HG03175 (cell line): Measurements from ENCODE around the gene GRM7.

Experiments used
- ATAC-seq: cut with Tn5 transposase; IDR thresholded peaks from one replicate; pipeline ENCODE4 v1.9.1; 2021; ENCODE audit warnings: mild to moderate bottlenecking, moderate library complexity; ENCODE audit not compliant: unreplicated experiment

The GRM7 gene

DNA sequence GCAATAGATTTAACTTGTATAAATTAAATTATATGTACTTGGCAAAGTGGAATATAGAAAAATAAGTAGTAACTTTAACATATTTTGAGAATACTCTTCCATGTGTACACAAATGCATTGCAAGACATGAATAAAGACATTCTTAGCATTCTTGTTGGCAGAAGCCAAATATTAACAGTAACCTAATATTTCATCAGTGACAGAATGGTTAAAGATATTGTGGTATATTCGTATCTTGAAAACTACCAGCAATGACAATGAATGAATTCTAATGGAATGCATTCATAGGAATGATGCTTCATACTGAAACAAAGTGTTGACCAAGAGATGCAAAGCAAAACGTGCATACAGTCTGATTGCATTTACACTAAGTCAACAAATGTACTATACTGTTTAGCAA lies 524.7 kb downstream of the GRM7 start:
- ATAC-seq: no peak

DNA sequence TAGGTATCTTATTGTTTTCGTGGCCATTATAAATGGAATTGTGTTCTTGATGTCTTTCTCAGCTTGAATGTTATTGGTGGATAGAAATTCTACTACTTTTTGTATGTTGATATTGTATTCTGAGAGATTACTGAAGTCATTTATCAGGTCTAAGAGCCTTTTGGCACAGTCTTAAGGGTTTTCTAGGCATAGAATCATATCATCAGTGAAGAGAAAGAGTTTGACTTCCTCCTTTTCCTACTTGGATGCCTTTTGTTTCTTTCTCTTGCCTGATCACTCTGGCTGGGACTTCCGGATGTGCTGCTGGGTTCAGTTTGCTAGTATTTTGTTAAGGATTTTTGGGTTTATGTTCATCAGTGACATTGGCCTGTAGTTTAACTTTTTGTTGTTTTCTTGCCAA lies 527.1 kb downstream of the GRM7 start:
- no peak for ATAC-seq

DNA sequence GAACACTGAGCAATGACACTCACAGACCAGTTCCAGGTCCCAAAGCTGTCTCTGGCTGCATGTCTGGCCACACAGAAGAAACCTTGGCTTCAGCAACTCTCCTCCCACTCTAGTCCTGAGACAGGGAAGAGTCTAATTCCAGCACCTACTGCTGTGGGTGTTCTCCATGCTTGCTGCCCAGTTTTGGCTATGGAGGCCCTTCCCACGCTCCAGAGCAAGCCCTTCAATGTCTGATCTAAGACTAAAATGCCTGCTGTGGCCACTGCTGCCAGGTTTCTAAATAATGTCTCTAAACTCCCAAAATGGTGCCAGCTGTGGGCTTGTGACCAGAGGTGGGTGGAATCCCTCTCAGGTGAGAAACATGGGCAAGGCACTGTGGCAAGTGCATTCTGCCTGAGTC lies 531.3 kb downstream of the GRM7 start:
- no peak for ATAC-seq

DNA sequence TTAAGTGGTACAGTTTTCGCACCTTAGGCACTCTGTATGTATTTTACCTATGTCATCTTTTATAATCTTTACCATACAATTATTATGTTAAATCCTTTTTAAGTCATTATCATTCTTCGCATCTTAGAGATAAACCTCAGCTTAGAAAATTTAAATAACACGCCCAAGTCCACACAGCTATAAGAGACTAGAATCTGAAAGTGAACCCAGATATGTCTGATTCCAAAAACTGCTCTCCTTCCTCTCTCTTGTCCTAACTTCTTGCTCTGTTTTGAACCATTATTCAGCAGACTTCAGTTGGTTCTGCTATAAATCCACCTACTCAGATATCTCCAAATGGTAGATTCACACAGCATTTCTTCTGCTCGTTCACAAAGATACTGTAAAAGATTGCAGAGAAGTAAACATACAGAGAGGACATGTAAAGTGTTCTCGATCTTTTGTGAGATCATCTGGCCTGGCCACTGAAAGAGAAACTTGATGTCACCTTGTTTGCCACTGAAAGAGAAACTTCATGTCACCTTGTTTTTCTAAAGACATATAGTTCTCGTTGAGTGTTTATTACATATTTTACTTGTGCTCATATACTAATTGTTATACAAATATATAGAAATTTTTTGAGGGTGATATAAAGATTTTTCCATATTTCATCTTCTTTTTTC lies 533.2 kb downstream of the GRM7 start:
- ATAC-seq: no peak

DNA sequence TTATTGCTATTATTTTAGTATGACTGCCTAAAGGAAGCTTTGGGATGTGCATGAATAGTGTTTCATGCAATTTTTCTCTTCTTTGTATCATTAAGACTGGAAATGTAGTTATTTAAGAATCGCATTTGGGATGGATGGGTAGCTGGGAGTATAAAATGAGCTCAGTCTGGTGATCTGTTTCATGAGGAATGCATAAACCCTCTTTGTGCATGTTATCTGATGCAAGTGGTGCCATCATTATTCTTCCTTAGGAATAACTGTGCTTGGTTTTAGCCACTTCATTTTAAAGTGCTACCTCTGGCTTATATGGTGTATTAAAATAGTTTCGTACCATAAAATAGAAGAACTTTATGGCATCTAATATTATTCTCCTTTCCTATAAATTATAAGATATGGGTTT lies 535.6 kb downstream of the GRM7 start:
- no peak for ATAC-seq

DNA sequence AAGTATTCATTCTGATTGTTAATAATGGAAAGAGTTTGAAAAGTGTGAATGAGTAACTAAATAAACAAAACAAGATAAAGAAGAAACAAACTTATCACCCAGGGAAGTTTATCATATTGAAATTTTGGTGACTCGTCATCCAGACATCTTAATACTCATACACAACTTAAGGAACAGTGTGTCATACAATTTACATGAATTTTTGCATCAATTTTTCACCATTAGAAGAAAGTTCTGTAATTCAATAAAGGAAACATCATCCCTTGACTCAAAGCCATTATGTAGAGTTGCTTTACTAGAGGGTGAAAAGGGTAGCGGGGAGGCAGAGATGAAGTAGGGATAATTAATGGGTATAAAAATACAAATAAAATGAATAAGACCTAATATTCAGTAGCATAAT lies 536.2 kb downstream of the GRM7 start:
- no peak for ATAC-seq

DNA sequence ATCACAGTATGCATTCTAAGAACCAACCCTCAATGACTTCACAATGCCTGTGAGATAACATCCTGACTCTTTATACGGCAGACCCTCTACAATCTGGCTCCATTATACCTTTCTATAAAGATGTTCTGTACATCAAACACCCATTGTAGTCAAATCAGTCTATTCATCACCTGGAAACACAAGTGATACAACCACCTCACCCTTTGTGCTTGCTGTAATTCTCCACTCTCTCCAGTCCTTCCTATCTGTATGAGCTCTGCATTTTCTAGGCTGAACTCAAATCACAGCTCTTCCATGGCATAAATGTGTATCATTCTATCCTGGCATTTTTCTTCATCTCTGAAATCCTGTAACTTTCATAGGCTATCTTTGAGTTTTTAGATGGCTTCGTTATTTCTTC lies 539.4 kb downstream of the GRM7 start:
- ATAC-seq: no peak

DNA sequence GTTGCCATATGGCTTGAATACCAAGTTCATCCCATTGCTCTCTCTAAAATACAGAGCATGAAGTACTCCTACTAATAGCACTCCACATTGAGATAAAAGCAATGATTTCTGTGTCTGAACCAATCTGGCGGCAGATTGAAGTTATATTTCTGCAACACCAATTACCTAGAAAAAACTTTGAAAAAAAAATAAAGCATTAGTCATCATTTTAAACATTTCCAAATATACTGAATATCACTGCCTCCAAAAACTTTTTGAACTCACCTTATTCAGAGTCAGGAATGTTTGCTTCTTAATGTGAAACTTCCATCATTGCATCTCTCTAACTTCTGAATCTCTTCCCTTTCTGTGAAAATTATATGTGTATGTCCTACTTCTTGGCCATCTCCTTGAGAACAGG lies 540.5 kb downstream of the GRM7 start:
- no peak for ATAC-seq

DNA sequence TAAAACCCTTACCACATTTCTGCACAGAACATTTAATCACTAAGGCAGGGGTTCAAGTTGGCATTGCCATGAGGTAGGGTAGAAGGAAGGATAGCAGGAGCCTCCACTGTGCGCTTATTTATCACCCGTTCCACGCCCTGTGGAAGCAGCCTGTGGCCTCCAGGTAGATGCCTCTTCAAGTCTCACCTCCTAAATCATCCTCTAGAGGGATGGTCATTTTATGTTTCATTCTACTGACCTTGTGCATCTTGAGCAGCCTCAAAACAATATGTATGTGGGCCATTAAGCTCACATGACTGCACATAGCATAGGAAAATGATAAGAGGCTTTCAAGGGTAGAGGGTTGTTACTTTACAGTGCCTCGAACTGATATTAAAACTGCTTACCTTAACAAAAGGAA lies 546.2 kb downstream of the GRM7 start:
- no peak for ATAC-seq

DNA sequence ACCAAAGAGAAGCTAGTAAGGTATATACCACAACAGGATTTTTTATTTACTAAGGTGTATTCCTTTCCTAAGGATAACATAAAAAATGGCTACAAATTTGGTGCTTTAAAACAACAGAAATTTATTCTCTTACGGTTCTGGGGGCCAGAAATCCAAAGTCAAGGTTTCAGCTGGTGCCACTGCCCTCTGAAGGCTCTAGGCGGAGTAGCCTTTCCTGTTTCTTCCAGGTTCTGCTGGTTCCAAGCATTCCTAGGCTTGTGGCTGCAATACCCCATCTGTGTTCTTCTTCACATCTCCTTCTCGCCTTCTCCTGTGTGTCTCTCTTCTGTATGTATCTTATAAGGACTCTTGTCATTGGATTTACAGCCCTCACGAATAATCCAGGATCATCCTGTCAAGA lies 549.9 kb downstream of the GRM7 start:
- ATAC-seq: no peak

DNA sequence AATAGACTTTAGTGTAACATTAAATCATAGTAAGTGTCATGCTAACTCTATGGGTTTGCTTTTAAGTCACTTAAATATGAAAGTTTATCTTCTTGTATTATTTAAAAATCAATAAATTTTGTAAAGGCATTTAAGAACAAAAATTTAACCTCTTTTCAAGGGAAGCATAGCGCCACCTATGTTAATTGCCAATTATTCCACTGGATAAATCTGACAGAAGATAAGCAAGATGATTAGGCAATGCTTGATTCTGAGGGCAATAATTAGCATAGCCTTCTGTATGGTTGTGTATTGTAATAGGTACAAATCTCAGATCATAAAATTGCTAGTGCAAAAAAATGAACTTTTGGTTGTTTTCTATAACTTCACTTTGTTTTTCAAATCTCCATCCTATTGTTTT lies 560.1 kb downstream of the GRM7 start:
- no peak for ATAC-seq

DNA sequence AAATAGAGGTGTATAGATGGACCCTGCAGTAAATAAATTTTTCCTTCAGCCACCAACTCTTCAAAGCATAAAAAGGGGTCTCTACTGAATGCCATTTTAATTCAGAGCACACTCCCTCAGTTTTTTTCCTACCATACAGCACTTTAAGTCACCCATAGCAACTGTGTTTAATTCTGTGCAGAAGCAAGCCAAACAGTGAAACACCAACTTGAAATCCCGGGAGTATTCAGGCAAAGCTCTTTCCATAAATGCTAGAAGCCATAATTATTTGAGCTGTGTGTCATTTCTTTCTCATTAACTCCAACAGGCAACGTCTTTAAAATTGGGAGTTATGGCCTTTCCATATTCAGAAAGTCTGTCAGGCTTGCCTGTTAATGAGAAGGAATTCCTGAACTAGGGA lies 562.1 kb downstream of the GRM7 start:
- no peak for ATAC-seq

DNA sequence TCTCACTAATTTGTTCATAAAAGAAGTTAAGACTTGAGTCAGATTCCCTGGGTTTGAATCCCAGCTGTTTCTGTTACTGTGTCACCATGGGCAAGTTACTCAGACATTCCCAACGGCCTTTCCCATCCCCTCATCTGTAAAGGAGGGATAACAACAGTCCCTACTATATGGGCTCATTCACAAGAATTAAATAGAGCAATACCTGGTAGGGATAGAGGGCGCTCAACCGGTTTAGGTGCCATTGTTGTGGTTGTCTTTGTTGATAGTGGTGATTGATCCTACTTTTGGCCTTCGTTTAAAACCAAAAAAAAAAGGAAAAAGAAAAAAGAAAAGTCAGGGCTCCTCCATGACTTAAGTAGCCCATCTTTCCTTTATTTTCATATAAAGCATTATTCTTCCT lies 563.1 kb downstream of the GRM7 start:
- ATAC-seq: no peak

DNA sequence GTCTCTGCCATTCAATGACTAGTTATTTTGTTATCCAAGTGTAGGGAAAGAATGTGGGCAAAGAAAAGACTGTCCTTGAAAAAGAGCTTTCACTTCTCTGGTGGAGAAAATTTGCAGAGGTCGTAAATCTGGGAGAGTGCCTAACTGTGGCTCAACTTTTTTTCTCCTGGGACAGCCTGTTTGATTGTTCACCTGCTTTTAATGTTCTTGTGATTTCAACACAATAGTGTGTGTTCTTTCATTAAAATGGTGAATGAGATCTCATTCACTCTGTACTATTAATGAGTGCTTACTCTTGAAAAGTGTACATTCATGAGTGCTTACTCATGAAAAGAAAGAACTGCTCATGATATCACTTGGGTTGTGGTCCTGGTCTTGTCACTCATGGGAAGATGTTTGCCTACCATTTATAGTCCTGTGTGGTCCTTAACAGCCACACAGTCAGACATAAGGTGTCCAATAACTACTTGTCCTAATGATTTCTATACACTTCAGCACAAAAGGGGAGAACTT lies 567.3 kb downstream of the GRM7 start:
- no peak for ATAC-seq

DNA sequence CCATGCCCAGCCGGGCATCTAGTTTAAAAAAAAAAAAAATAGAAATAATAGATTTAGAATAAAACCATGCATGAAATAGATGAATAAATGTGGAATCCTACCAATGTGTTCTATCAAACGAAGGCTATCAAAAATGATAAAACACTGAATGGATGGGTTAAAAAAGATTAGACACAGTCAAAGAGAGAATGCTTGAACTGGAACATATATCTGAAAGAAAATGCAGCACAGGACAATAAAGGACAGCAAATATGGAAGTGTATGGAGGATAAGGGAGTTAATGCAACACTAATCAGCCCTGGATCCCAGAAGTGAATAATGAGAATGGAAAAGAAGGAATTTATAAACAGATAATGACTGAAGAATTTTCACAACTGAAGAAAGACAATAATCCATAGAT lies 571.7 kb downstream of the GRM7 start:
- ATAC-seq: no peak

DNA sequence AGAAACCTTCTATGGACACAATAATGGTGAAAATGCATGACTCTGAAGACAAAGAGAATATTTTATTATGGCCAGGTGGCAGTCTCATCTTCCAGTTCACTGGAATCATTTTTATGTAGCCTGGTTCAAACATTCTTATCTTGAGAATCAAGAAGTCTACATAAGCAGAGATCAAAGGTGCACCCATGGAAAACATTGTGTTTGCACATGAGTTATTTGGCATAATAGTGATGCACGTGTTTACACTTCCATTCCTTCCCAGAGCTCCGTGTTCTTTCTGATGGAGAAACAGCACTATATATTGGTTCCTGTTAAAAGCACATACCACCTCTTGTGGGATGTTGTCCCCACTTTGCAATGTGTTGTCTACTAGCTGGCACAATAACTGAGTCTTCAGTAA lies 572.2 kb downstream of the GRM7 start:
- no peak for ATAC-seq

DNA sequence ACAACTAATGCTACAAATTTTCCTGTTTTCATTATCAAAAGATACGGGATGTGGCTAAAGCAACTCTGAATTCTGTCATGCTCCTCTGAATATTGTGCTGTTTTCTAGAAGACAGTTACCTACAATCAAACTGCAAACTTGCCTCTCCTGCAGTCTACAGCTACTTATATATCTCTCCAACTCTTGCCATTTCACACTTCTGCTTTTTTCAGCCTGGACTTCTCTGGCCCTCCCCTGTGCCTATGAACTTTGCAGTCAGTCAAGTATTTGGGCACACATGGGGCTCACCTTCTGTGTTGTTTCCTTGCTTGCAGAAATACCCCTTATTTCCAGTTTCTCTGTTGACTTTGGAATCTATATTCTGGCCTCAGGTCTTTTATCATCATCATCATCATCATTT lies 575.6 kb downstream of the GRM7 start:
- no peak for ATAC-seq

DNA sequence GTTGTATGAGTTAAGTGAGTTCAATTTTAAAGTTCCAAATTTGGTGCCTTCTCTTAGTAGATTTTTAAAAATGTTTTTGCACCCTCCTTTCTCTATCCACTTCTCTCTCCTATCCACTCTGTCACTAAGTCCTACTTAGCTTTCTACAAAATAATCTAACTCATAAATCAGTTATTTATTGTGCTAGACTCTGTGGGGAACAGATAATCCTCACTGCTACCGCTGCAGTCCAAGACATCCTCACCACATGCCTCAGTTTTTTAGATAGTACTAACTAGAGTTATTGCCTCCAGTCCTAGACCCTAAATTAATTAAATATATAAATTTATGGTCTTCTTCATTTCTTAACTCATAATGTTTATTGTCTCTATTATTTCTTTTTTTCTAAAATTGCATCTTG lies 576.3 kb downstream of the GRM7 start:
- ATAC-seq: no peak

DNA sequence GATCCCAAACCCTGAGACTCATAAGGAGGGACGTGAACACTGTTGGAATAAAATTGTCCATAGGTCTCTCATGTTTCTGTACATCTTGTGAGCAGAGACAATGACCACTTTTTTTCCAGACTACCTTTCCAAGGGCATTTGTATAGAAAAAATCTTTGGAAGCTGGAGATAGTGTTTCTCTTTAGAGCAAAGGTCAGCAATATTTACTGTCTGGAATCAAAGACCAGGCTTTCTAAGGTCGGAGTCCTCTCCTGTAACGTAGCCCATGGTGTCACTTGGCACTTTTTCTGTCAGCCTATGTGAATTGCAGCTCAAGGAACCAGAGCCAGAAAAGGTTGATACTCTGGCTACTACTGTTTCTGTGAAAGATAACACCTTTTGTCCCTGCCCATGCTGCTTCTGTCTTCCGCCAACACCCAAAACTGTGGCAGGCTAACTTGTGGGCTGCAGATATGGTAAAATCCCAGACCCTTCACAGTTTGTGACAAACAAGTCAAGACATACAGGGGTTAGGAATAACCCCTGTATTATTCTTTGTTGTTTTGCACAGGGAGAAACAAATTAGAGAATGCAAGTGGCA lies 578.3 kb downstream of the GRM7 start:
- ATAC-seq: no peak

DNA sequence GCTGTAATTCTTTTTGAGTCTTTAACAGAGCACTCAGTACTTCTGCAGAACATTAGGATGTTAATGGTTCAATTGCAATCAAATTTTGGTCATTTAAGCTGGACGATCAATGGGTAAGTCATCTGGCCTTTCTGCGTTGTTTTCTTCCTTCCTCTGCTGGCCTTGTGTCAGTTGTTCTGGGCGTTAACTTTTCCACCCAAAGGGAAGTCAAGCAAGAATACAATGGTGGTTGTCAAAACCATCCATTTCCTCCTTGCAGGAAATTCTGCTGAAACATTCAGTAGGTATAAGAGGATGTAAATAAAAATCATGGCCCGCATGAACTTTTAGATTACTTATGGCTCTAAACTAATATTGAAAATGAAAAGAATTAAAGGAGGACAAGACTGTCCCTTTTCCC lies 584.0 kb downstream of the GRM7 start:
- no peak for ATAC-seq

DNA sequence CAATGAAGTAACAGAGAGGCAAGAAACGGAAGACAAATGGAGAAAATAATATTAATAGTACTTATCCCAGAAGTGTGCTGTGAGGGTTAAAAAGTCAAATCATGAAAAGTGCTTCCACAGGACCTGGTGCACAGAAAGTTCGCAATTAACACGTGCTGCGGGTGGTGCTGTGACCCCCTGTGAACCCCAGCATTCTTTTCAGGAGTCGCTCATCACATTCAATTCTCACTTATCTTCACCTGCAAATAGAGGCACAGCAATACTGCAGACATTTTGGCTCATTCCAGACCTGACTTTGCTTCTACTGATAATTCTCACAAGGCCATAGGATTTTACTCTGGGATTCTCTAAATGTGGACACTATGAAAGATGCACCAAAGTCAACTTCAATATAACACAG lies 584.4 kb downstream of the GRM7 start:
- no peak for ATAC-seq

DNA sequence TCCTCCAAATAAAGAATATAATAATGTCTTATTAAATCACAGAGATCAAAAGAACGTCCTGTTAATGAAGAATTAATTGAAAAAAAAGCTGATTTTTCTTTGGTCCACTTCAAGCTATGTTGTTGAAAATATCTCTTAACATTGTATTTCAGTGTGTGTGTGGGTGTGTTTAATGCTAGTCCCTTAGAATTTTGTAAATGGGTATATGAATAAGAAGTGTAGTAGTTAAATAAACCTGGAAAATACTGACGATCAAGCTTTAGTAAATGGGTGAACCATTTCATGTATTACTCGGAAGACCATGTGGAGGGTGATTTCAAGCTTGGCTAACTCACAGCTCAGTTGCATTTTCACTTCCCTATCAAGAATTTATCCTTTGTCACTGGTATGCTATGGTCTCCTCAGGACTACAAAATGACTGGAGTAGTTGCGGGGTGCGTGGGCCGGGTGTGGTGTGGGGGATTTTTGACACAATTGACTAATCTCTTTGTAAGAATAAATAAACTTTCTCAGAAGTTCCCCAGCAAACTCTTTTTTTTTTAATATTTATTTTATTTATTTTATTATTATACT lies 586.4 kb downstream of the GRM7 start:
- peak; percentile 98 for ATAC-seq

DNA sequence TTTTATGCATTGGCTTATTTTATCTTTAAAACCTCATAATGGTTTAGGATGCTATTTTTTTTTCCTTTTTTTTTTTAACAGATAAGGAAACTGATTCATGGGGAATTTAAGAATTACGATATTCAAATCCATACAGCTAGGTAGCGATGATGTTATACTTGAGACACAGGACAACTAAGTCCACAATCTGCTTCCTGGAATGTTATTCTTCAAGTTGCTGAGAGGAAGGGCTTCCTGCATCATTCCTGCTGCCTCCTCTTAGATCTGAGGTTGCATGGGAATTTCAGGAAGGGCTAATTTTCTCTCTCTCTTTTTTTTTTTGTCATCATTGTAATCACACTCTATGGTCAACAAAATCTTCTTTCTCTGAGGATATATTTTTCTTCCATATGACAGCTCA lies 595.5 kb downstream of the GRM7 start:
- ATAC-seq: no peak
